GM18519 (cell line): ENCODE data around the gene ZNF780A.
"Not testable (repeated sequence)": the region's sequence is repeated elsewhere in the genome, so short reads cannot be mapped to it uniquely, and the experiment has no call there.

Experiments
- ATAC-seq: cut with Tn5 transposase; IDR thresholded peaks from one replicate; pipeline ENCODE4 v1.9.1; 2021; ENCODE audit warnings: mild to moderate bottlenecking, moderate library complexity; ENCODE audit not compliant: unreplicated experiment, low FRiP score

The ZNF780A gene

GRCh38 chr19:40090241-40091204, at the start of gene ZNF780A:
ZNF780A (minus strand) TSS chr19:40090943; CDS start chr19:40084753, 6,190 bp downstream.
- ATAC-seq, result no peak

- ATAC-seq, result no peak
Observed at GRCh38 chr19:40139533-40140287, 49.0 kb upstream of the ZNF780A start.

- no peak for ATAC-seq
Observed at GRCh38 chr19:40136818-40137217, 46.1 kb upstream of the ZNF780A start.

GRCh38 chr19:40134866-40135265, 44.1 kb upstream of the ZNF780A start:
- no peak for ATAC-seq

GRCh38 chr19:40133491-40133890, 42.7 kb upstream of the ZNF780A start:
- no peak for ATAC-seq

GRCh38 chr19:40130013-40130412, 39.3 kb upstream of the ZNF780A start:
- no peak for ATAC-seq

- ATAC-seq, result no peak
Observed at GRCh38 chr19:40129425-40129824, 38.7 kb upstream of the ZNF780A start.

GRCh38 chr19:40128991-40129390, 38.2 kb upstream of the ZNF780A start:
- no peak for ATAC-seq

GRCh38 chr19:40119380-40119779, 28.6 kb upstream of the ZNF780A start:
- ATAC-seq, result no peak

GRCh38 chr19:40118638-40119037, 27.9 kb upstream of the ZNF780A start:
- ATAC-seq, result not testable (repeated sequence)

- ATAC-seq, result no peak
Observed at GRCh38 chr19:40116075-40116474, 25.3 kb upstream of the ZNF780A start.

- ATAC-seq, result not testable (repeated sequence)
Observed at GRCh38 chr19:40114119-40114518, 23.4 kb upstream of the ZNF780A start.

GRCh38 chr19:40112271-40112670, 21.5 kb upstream of the ZNF780A start:
- ATAC-seq, result not testable (repeated sequence)

GRCh38 chr19:40110570-40110969, 19.8 kb upstream of the ZNF780A start:
- no peak for ATAC-seq

- ATAC-seq, result no peak
Observed at GRCh38 chr19:40104754-40105153, 14.0 kb upstream of the ZNF780A start.

GRCh38 chr19:40103600-40103999, 12.9 kb upstream of the ZNF780A start:
- no peak for ATAC-seq

GRCh38 chr19:40101813-40102212, 11.1 kb upstream of the ZNF780A start:
- ATAC-seq, result no peak

- ATAC-seq, result no peak
Observed at GRCh38 chr19:40093416-40093815, 2.7 kb upstream of the ZNF780A start.

- no peak for ATAC-seq
Observed at GRCh38 chr19:40091205-40092129, 724 bp upstream of the ZNF780A start.

GRCh38 chr19:40089462-40089861, 1.3 kb downstream of the ZNF780A start:
- ATAC-seq, result no peak
